SH-SY5Y (cell line): Measurements from ENCODE around the gene HSP90AB1.

Experiments
- GATA2 ChIP-seq: IDR thresholded peaks from 2 replicates; pipeline ENCODE4 v1.6.1; 2011; ENCODE audit warnings: mild to moderate bottlenecking, low read depth, low read length
- GATA3 ChIP-seq: IDR thresholded peaks from 2 replicates; pipeline ENCODE4 v1.6.1; 2011; ENCODE audit warnings: low read depth, mild to moderate bottlenecking, low read length, moderate library complexity

DNA sequence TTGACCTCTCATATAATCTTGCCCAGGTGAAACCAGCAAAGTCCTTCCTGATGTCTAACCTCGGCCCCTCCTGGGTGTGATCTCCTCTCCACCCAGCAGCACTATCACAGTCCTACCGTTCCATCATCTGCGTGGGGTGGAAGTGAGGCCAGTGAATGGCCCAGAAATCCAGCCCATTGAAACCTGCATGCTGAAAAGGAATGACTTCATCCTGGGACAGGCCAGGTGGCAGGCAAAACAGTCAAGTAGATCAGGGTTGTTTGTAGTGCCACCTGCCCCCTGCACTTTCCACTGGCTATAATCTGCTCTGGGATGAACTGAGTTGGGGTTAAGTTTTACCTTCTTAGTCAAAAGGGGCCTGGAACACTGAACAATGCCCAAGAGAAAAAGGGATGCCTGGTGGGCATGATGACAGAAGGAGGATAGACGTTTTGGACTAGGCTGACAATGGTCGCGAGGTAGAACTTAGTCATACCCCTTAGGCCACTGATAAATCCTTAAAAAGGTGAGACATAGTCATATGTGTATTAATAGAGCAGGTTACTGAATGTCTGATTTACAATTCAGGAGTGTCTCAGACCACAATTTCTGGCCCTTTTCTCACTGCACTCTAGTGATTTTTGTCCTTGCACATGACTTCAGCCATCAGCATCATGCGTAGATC is 8.1 kb upstream of the HSP90AB1 start:
- no peak for TF ChIP-seq GATA2
- no peak for TF ChIP-seq GATA3
